Lung (tissue), 12 donors: Measurements from ENCODE around the gene PLEKHM1. TPM values are rescaled to one million over a fixed set of nuclear protein-coding genes. Genes with fewer than 3 reads are reported as not detected.

Experiments
- ATAC-seq: fragments of 200-7000 bp; cut with Tn5 transposase; one replicate; pipeline ENCODE4 v1.9.1; 2020; ENCODE audit warnings: moderate number of reproducible peaks; ENCODE audit not compliant: insufficient read depth, low FRiP score
- DNase-seq, 3 donors: peaks; one replicate each; pipeline ENCODE4 v3.0.0-alpha.2; 2013 to 2017
- H3K27ac ChIP-seq, 2 donors: one replicate each; pipeline ENCODE4 v1.5.1; 2013; ENCODE audit warnings: mild to moderate bottlenecking in 2 of 2, moderate library complexity in 2 of 2, control low read depth in 1 of 2, inconsistent platforms in 1 of 2, low read depth in 1 of 2, low read length in 1 of 2
- H3K27me3 ChIP-seq, 3 donors: one replicate each; pipeline ENCODE4 v1.5.1; 2013; ENCODE audit warnings: low read length in 2 of 3; ENCODE audit not compliant: control insufficient read depth in 3 of 3, insufficient read depth in 3 of 3
- H3K36me3 ChIP-seq, 4 donors: one replicate each; pipeline ENCODE4 v1.5.1; 2013; ENCODE audit warnings: low read length in 4 of 4, mild to moderate bottlenecking in 1 of 4, moderate library complexity in 1 of 4; ENCODE audit not compliant: control insufficient read depth in 4 of 4, insufficient read depth in 4 of 4
- H3K4me1 ChIP-seq, 5 donors: one replicate each; pipeline ENCODE4 v1.5.1; 2013; ENCODE audit warnings: low read length in 5 of 5, mild to moderate bottlenecking in 2 of 5, moderate library complexity in 1 of 5; ENCODE audit not compliant: control insufficient read depth in 5 of 5, insufficient read depth in 5 of 5
- H3K4me3 ChIP-seq: one replicate; pipeline ENCODE4 v1.5.1; 2013; ENCODE audit warnings: mild to moderate bottlenecking, control low read depth, moderate library complexity
- H3K9ac ChIP-seq, 2 donors: one replicate each; pipeline ENCODE4 v1.5.1; 2013; ENCODE audit warnings: low read length in 2 of 2, control low read depth in 1 of 2; ENCODE audit not compliant: insufficient read depth in 1 of 2
- H3K9me3 ChIP-seq, 4 donors: one replicate each; pipeline ENCODE4 v1.5.1; 2013; ENCODE audit warnings: low read length in 3 of 4, mild to moderate bottlenecking in 1 of 4, moderate library complexity in 1 of 4; ENCODE audit not compliant: control insufficient read depth in 4 of 4, insufficient read depth in 3 of 4
- WGBS, 2 donors: extraction: QIAGEN DNeasy Blood & Tissue Kit; methylation state at CpG; one replicate each; pipeline ENCODE4 v1.1.7; 2013; 5-methylcytosine and 5-hydroxymethylcytosine counted together
- polyA plus RNA-seq, 2 donors: library from polyadenylated mRNA; stranded (reverse); fragments of 200-250 nt; gene quantifications; one replicate each; pipeline ENCODE4 v1.2.1, GENCODE V29; 2013
- total RNA-seq, 2 donors: library from RNA; depleted of rRNA in 1 of 2; stranded (reverse); fragments of >200 nt in 1 of 2; gene quantifications; one replicate each; pipeline ENCODE4 v1.2.1, GENCODE V29; 2014 to 2021
- TF ChIP-seq, protein P1 (sequence below): IDR thresholded peaks from 2 replicates; pipeline ENCODE4 v1.5.1; 2012; ENCODE audit warnings: mild to moderate bottlenecking; ENCODE audit errors: control extremely low read depth, extremely low read depth
- donor health status: control.
- donor health status: control.
- donor health status: Bipolar disorder and iron deficiency.
- donor health status: healthy.
- donor health status: DM: yes; HTN: yes; CAD: no.

Gene PLEKHM1
- total and polyA plus RNA-seq, 4 donors = 21.0 to 82.2 (median 24.4) TPM

DNA sequence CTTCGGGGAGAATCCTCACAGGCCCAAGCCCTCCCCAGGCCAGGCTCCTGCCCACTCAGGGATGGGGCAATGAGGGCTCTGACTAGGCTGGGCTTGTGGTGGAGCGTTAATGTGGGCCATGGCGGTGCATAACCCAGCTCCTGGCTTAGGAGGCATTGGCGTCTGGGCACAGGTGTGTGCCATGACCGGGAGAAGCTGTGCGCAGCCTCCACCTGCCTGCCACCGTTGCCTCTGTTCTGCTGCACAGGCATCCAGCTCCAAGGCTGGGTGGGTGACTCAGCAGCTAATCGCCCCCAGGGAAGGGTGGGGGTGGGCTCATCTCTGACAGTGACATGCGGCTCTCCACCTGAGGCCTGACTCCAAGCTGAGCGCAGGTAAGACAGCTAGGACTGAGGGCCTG, 54.4 kb downstream of the PLEKHM1 start:
- Histone ChIP-seq H3K9me3 (peaks cover 0 to 3% (median 0%) of the 10 kb centered on the region in 4 donors), H3K4me3 (no peak overlapping the region), H3K27ac (no peak overlapping the region), H3K36me3 (peaks cover 0 to 33% (median 3%) of the 10 kb centered on the region in 4 donors), H3K9ac (no peak overlapping the region), H3K4me1 (peaks cover 0 to 9% (median 5%) of the 10 kb centered on the region in 5 donors), H3K27me3 (peaks cover 0 to 16% (median 0%) of the 10 kb centered on the region in 3 donors)
- no peak for DNase-seq
- ATAC-seq = no peak
- WGBS, 2 donors = 93 to 94% methylated on average over 10 of the region's 10 CpGs
- TF ChIP-seq, protein P1, sequence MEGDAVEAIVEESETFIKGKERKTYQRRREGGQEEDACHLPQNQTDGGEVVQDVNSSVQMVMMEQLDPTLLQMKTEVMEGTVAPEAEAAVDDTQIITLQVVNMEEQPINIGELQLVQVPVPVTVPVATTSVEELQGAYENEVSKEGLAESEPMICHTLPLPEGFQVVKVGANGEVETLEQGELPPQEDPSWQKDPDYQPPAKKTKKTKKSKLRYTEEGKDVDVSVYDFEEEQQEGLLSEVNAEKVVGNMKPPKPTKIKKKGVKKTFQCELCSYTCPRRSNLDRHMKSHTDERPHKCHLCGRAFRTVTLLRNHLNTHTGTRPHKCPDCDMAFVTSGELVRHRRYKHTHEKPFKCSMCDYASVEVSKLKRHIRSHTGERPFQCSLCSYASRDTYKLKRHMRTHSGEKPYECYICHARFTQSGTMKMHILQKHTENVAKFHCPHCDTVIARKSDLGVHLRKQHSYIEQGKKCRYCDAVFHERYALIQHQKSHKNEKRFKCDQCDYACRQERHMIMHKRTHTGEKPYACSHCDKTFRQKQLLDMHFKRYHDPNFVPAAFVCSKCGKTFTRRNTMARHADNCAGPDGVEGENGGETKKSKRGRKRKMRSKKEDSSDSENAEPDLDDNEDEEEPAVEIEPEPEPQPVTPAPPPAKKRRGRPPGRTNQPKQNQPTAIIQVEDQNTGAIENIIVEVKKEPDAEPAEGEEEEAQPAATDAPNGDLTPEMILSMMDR = no peak

DNA sequence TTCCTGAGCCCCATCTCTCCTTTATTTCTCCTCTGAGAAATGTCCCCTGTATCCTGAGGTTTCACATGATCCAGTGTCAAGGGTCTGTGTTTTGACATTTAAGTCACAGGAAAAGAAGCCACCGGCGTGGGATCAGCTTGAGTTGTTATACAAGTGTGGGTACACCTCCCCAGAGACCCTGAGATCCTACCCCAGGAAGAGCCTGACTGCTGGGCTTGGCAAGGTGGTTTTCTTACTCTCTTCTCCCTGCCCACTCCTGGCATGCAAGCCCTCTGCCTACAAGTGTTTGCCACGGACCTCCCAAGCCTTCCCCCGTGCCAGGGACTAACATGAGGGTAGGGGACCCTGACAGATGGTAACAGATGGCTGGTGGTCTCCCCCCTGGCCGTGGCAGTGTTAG, 55.0 kb downstream of the PLEKHM1 start:
- peaks cover 0 to 15% (median 8%) of the 10 kb centered on the region in 5 donors for H3K4me1 ChIP-seq
- DNase-seq = no peak
- 85 to 87% methylated on average over 5 of the region's 5 CpGs for WGBS, 2 donors
- H3K27me3 ChIP-seq = peaks cover 0 to 22% (median 7%) of the 10 kb centered on the region in 3 donors
- H3K9me3 ChIP-seq = peaks cover 0 to 3% (median 0%) of the 10 kb centered on the region in 4 donors
- no peak overlapping the region for H3K27ac ChIP-seq
- no peak overlapping the region for H3K9ac ChIP-seq
- TF ChIP-seq, protein P1 = no peak
- ATAC-seq = no peak
- H3K4me3 ChIP-seq = no peak overlapping the region
- H3K36me3 ChIP-seq = peaks cover 0 to 33% (median 3%) of the 10 kb centered on the region in 4 donors

DNA sequence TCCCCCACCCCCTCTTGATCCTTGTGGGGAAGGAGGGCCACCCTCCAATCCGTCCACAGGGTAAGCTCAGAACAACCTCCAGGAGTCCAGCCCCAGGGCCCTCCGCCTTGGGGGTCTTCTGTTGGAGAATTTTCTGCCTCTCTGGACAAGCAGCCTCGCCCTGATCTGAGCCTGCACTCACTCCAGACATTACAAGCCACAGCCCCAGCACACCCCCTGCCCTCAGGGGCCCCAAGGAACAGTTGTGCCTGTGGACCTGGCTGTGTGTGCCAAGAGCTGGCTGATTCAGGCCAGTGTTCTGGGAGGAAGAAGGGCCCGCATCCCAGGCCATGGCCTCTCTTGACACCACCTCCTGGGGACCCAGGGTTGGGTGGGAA, 57.4 kb downstream of the PLEKHM1 start:
- TF ChIP-seq, protein P1 = no peak
- Histone ChIP-seq H3K4me3 (no peak overlapping the region), H3K27me3 (peaks cover 0 to 37% (median 23%) of the 10 kb centered on the region in 3 donors), H3K4me1 (peaks cover 0 to 19% (median 8%) of the 10 kb centered on the region in 5 donors), H3K36me3 (peaks cover 0 to 30% (median 3%) of the 10 kb centered on the region in 4 donors), H3K9me3 (peaks cover 0 to 3% (median 0%) of the 10 kb centered on the region in 4 donors), H3K27ac (peak overlapping the region; percentile 47 to 72), H3K9ac (no peak overlapping the region)
- DNase-seq = no peak
- no peak for ATAC-seq
- 46 to 50% methylated on average over 4 of the region's 4 CpGs for WGBS, 2 donors
